Smooth muscle cell (in vitro differentiated cells): ENCODE measurements around the gene AKAP5. TPM values are rescaled to one million over a fixed set of nuclear protein-coding genes. Genes with fewer than 3 reads are reported as not detected.
A peak's percentile ranks its signal among the peaks of the same experiment; 100 is the strongest.

Source experiments
- DNase-seq: peaks from one replicate; lab custom pipeline; 2025; ENCODE audit not compliant: unreplicated experiment; lab: John Stamatoyannopoulos, UW
- H2AFZ ChIP-seq: fragments of 200-600 bp; sonication (generic); 2 replicates; pipeline ENCODE4 v1.6.0; 2016; ENCODE audit warnings: antibody characterized with exemption, low read depth, mild to moderate bottlenecking
- H3F3A ChIP-seq: fragments of 200-600 bp; sonication (generic); 2 replicates; pipeline ENCODE4 v1.6.0; 2017; ENCODE audit warnings: antibody characterized with exemption, low read depth
- H3K27ac ChIP-seq: fragments of 200-600 bp; sonication (generic); 2 replicates; pipeline ENCODE4 v1.5.1; 2016; ENCODE audit warnings: low read depth, mild to moderate bottlenecking
- H3K27me3 ChIP-seq: fragments of 200-600 bp; sonication (generic); 2 replicates; pipeline ENCODE4 v1.6.1; 2016; ENCODE audit warnings: low read depth, mild to moderate bottlenecking
- H3K36me3 ChIP-seq: fragments of 200-600 bp; sonication (generic); 2 replicates; pipeline ENCODE4 v1.5.1; 2016; ENCODE audit warnings: low read depth
- H3K4me1 ChIP-seq: fragments of 200-600 bp; sonication (generic); 2 replicates; pipeline ENCODE4 v1.5.1; 2016; ENCODE audit warnings: low read depth
- H3K4me2 ChIP-seq: fragments of 200-600 bp; sonication (generic); 2 replicates; pipeline ENCODE4 v1.6.0; 2016; ENCODE audit warnings: mild to moderate bottlenecking
- H3K4me3 ChIP-seq: fragments of 200-600 bp; sonication (generic); 2 replicates; pipeline ENCODE4 v1.5.1; 2016; ENCODE audit warnings: mild to moderate bottlenecking
- H3K79me2 ChIP-seq: fragments of 200-600 bp; sonication (generic); 2 replicates; pipeline ENCODE4 v1.6.0; 2016; ENCODE audit warnings: low read depth, mild to moderate bottlenecking
- H3K9ac ChIP-seq: fragments of 200-600 bp; sonication (generic); 2 replicates; pipeline ENCODE4 v1.6.0; 2016; ENCODE audit warnings: low read depth
- H3K9me3 ChIP-seq: fragments of 200-600 bp; sonication (generic); replicated peaks from 2 replicates; pipeline ENCODE4 v1.5.1; 2016; ENCODE audit warnings: low read depth
- H4K20me1 ChIP-seq: fragments of 200-600 bp; sonication (generic); 2 replicates; pipeline ENCODE4 v1.6.0; 2016; ENCODE audit warnings: low read depth
- WGBS: methylation state at CpG from one replicate; pipeline ENCODE4 v1.1.7; 2016; ENCODE audit warnings: low lambda C conversion rate; 5-methylcytosine and 5-hydroxymethylcytosine counted together
- polyA plus RNA-seq: library from polyadenylated mRNA; unstranded; fragments of >200 nt; fragmentation: Nextera tagmentation; extraction: Ambion mirVana; gene quantifications from 2 replicates; pipeline ENCODE4 v1.2.1, GENCODE V29; 2016
- total RNA-seq: library from RNA; depleted of rRNA; stranded (reverse); fragments of >200 nt; gene quantifications from 2 replicates; pipeline ENCODE4 v1.2.3, GENCODE V29; 2014
- TF ChIP-seq, protein P1 (sequence below): fragments of 200-600 bp; sonication (generic); IDR thresholded peaks from 2 replicates; pipeline ENCODE4 v1.5.1; 2017; ENCODE audit warnings: borderline replicate concordance, mild to moderate bottlenecking, antibody characterized with exemption; ENCODE audit not compliant: insufficient read depth, poor library complexity, severe bottlenecking

The AKAP5 gene
- total and polyA plus RNA-seq, 2 experiments from 2014 or later, result 0.94 to 4.4 TPM

DNA sequence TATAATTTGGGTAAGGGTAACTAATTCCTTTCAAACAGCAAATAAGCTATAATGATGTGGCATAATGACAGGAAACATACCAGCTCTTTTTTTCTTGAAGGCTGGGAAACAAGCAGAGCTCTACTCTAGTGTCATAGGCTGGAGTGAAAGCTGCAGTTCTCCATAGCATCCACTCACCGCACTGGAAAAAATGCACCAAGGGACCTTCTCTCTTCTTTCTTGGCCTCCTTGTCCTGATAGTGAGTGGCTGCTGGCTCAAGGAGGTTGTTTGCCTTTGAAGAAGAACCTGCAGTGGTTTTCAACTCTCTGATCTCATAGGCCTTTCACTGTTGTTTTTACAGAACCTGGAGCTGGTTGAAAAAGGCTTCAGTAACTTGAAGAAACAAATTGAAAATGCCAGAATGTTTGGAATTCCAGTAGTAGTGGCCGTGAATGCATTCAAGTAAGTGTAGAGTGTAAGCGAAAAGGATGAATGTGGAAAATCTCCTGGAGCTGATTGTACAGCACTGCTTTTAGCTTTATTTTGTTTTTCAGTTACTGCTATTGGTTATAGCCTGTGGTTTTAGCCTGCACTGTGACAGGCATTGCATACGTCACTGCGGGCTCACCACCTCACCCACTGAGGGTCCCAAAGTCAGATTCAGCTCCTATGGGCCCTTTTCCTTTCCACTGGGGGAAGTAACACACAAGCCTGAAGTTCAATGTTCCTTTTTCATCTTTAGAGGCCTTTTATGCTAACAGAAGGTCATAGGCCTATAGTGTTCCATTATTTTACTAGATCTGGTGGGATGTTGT, 17.2 kb upstream of the AKAP5 start:
- DNase-seq, result no peak
- peaks cover 6% of the 10 kb centered on the region for H3F3A ChIP-seq
- H3K27ac ChIP-seq, result peak overlapping the region; percentile 20
- H2AFZ ChIP-seq, result no peak overlapping the region
- no peaks in the 10 kb centered on the region for H4K20me1 ChIP-seq
- H3K9ac ChIP-seq, result no peak overlapping the region
- H3K4me2 ChIP-seq, result no peak overlapping the region
- 71% methylated on average over 5 of the region's 5 CpGs for WGBS
- H3K79me2 ChIP-seq, result no peaks in the 10 kb centered on the region
- H3K4me1 ChIP-seq, result peaks cover 18% of the 10 kb centered on the region
- TF ChIP-seq, protein P1, sequence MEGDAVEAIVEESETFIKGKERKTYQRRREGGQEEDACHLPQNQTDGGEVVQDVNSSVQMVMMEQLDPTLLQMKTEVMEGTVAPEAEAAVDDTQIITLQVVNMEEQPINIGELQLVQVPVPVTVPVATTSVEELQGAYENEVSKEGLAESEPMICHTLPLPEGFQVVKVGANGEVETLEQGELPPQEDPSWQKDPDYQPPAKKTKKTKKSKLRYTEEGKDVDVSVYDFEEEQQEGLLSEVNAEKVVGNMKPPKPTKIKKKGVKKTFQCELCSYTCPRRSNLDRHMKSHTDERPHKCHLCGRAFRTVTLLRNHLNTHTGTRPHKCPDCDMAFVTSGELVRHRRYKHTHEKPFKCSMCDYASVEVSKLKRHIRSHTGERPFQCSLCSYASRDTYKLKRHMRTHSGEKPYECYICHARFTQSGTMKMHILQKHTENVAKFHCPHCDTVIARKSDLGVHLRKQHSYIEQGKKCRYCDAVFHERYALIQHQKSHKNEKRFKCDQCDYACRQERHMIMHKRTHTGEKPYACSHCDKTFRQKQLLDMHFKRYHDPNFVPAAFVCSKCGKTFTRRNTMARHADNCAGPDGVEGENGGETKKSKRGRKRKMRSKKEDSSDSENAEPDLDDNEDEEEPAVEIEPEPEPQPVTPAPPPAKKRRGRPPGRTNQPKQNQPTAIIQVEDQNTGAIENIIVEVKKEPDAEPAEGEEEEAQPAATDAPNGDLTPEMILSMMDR, result no peak
- no peaks in the 10 kb centered on the region for H3K36me3 ChIP-seq
- no peaks in the 10 kb centered on the region for H3K9me3 ChIP-seq
- no peaks in the 10 kb centered on the region for H3K27me3 ChIP-seq
- no peak overlapping the region for H3K4me3 ChIP-seq

DNA sequence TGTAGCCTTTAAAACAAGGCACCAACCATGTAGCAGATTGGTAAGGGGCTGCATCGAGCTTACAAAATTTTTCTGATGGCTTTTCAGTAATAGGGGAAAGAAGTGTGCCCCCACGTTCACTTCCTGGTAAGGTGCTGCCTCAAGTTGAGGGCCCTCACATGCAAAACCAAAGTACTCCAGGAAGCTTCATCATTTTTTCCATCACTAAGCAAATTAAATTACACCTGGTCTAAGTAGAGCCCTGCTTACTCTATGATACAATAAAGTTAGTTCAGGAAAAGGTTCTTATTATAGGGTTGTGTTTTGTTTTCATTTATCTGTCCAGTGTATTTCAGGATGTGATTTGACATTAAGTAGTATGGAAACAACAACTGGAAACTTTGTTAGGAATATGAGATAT, 15.0 kb upstream of the AKAP5 start:
- no peak for DNase-seq
- TF ChIP-seq, protein P1, result no peak
- Histone ChIP-seq H3K27me3 (no peaks in the 10 kb centered on the region), H2AFZ (no peak overlapping the region), H4K20me1 (no peaks in the 10 kb centered on the region), H3K4me3 (no peak overlapping the region), H3K27ac (no peak overlapping the region), H3F3A (peaks cover under 1% of the 10 kb centered on the region), H3K79me2 (no peaks in the 10 kb centered on the region), H3K4me2 (no peak overlapping the region), H3K4me1 (peaks cover 9% of the 10 kb centered on the region), H3K36me3 (no peaks in the 10 kb centered on the region), H3K9me3 (no peaks in the 10 kb centered on the region), H3K9ac (no peak overlapping the region)
- WGBS, result 97% methylated on average over 2 of the region's 2 CpGs

DNA sequence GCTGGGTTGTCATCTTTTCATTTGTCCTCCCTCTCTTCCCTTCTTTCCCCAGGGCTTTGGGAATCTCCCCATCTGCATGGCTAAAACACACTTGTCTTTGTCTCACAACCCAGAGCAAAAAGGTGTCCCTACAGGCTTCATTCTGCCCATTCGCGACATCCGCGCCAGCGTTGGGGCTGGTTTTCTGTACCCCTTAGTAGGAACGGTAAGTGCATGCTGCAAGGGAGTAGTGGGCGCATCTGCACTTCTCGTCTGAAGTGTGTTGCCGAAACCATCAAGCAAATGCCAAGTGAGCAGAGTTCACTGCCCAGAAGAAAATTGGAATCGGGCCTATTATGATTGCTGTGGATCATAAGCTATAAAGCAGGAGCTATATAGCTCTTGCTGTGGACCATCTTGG, 10.6 kb upstream of the AKAP5 start:
- Histone ChIP-seq H3K27ac (no peak overlapping the region), H2AFZ (no peak overlapping the region), H3F3A (no peaks in the 10 kb centered on the region), H3K9me3 (no peaks in the 10 kb centered on the region), H3K36me3 (no peaks in the 10 kb centered on the region), H3K9ac (no peak overlapping the region), H3K27me3 (no peaks in the 10 kb centered on the region), H3K4me1 (no peaks in the 10 kb centered on the region), H4K20me1 (no peaks in the 10 kb centered on the region), H3K4me3 (no peak overlapping the region), H3K79me2 (no peaks in the 10 kb centered on the region), H3K4me2 (no peak overlapping the region)
- TF ChIP-seq, protein P1, result no peak
- DNase-seq, result no peak
- WGBS, result 99% methylated on average over 10 of the region's 10 CpGs
